Left kidney (tissue), 2 donors: Measurements from ENCODE around the gene CCDC83. TPM values are rescaled to one million over a fixed set of nuclear protein-coding genes. Genes with fewer than 3 reads are reported as not detected.
"Not testable (repeated sequence)": the region's sequence is repeated elsewhere in the genome, so short reads cannot be mapped to it uniquely, and the experiment has no call there.

Experiments
- DNase-seq: peaks from one replicate; pipeline ENCODE4 v3.0.0-alpha.2; 2013
- polyA plus RNA-seq: library from polyadenylated mRNA; unstranded; fragments of 120-200 nt; gene quantifications from one replicate; pipeline ENCODE4 v1.2.1, GENCODE V29; 2013; ENCODE audit not compliant: insufficient read length

The CCDC83 gene
- polyA plus RNA-seq, 1 donor: 0.12 TPM

GRCh38 chr11:85886089-85887056 lies 31.2 kb downstream of the CCDC83 start:
- peak; percentile 33 for DNase-seq

GRCh38 chr11:85889108-85889507 lies 33.9 kb downstream of the CCDC83 start:
- no peak for DNase-seq

GRCh38 chr11:85889676-85890579 lies 34.7 kb downstream of the CCDC83 start:
- no peak for DNase-seq

GRCh38 chr11:85893395-85893794 lies 38.2 kb downstream of the CCDC83 start:
- DNase-seq: no peak

GRCh38 chr11:85896876-85897275 lies 41.7 kb downstream of the CCDC83 start:
- DNase-seq: no peak

- no peak for DNase-seq
Observed at GRCh38 chr11:85898456-85898855, 43.3 kb downstream of the CCDC83 start.

GRCh38 chr11:85902353-85902752 lies 47.2 kb downstream of the CCDC83 start:
- DNase-seq: no peak

GRCh38 chr11:85903406-85903805 lies 48.2 kb downstream of the CCDC83 start:
- DNase-seq: no peak

GRCh38 chr11:85903811-85904210 lies 48.6 kb downstream of the CCDC83 start:
- no peak for DNase-seq

- no peak for DNase-seq
Observed at GRCh38 chr11:85912414-85912813, 57.2 kb downstream of the CCDC83 start.

- DNase-seq: no peak
Observed at GRCh38 chr11:85913513-85913912, 58.3 kb downstream of the CCDC83 start.

- no peak for DNase-seq
Observed at GRCh38 chr11:85914425-85914824, 59.2 kb downstream of the CCDC83 start.

- DNase-seq: no peak
Observed at GRCh38 chr11:85918910-85919794, 64.0 kb downstream of the CCDC83 start.

- DNase-seq: no peak
Observed at GRCh38 chr11:85922367-85922766, 67.2 kb downstream of the CCDC83 start.

GRCh38 chr11:85923455-85923854 lies 68.3 kb downstream of the CCDC83 start:
- DNase-seq: no peak

- DNase-seq: not testable (repeated sequence)
Observed at GRCh38 chr11:85926653-85927214, 71.6 kb downstream of the CCDC83 start.

GRCh38 chr11:85930879-85931366 lies 75.7 kb downstream of the CCDC83 start:
- no peak for DNase-seq

GRCh38 chr11:85934596-85935169 lies 79.5 kb downstream of the CCDC83 start:
- no peak for DNase-seq

GRCh38 chr11:85935751-85936150 lies 80.6 kb downstream of the CCDC83 start:
- DNase-seq: no peak

- no peak for DNase-seq
Observed at GRCh38 chr11:85937835-85938234, 82.7 kb downstream of the CCDC83 start.
